KMS-11 (cell line): Measurements from ENCODE around the gene GZF1.

ENCODE experiments used
- H2AFZ ChIP-seq: fragments of 200-600 bp; sonication (generic); 2 replicates; pipeline ENCODE4 v1.6.1; 2016; ENCODE audit warnings: antibody characterized with exemption, mixed run types, low read depth
- H3K27ac ChIP-seq: fragments of 200-600 bp; sonication (generic); 2 replicates; pipeline ENCODE4 v1.6.1; 2016; ENCODE audit warnings: mild to moderate bottlenecking, mixed run types
- H3K27me3 ChIP-seq: fragments of 200-600 bp; sonication (generic); 2 replicates; pipeline ENCODE4 v1.6.1; 2017; ENCODE audit warnings: mild to moderate bottlenecking, low read depth, mixed run types, moderate library complexity; ENCODE audit not compliant: insufficient read depth
- H3K36me3 ChIP-seq: fragments of 200-600 bp; sonication (generic); 2 replicates; pipeline ENCODE4 v1.6.1; 2017; ENCODE audit warnings: mild to moderate bottlenecking, mixed run types; ENCODE audit not compliant: insufficient read depth
- H3K4me1 ChIP-seq: fragments of 200-600 bp; sonication (generic); 2 replicates; pipeline ENCODE4 v1.6.1; 2016; ENCODE audit warnings: mild to moderate bottlenecking, low read depth, mixed run types; ENCODE audit not compliant: poor library complexity, severe bottlenecking
- H3K4me2 ChIP-seq: fragments of 200-600 bp; sonication (generic); 2 replicates; pipeline ENCODE4 v1.7.0; 2016; ENCODE audit warnings: mild to moderate bottlenecking, mixed run types
- H3K4me3 ChIP-seq: fragments of 200-600 bp; sonication (generic); IDR thresholded peaks from 2 replicates; pipeline ENCODE4 v1.6.1; 2017; ENCODE audit warnings: low read depth, low read length, mixed read lengths; ENCODE audit not compliant: insufficient read depth
- H3K79me2 ChIP-seq: fragments of 200-600 bp; sonication (generic); 2 replicates; pipeline ENCODE4 v1.6.1; 2016; ENCODE audit warnings: low read depth, mixed run types; ENCODE audit not compliant: insufficient read depth
- H3K9ac ChIP-seq: fragments of 200-600 bp; sonication (generic); 2 replicates; pipeline ENCODE4 v1.6.1; 2016; ENCODE audit warnings: mild to moderate bottlenecking, mixed run types
- H4K20me1 ChIP-seq: fragments of 200-600 bp; sonication (generic); 2 replicates; pipeline ENCODE4 v1.6.1; 2016; ENCODE audit warnings: mild to moderate bottlenecking, mixed run types; ENCODE audit not compliant: insufficient read depth
- TF ChIP-seq, protein P1 (sequence below): fragments of 200-600 bp; sonication (generic); conservative IDR thresholded peaks from 2 replicates; pipeline ENCODE4 v1.6.1; 2017; ENCODE audit warnings: low read depth, mild to moderate bottlenecking, antibody characterized with exemption, low read length, moderate library complexity, mixed read lengths

GZF1 gene

DNA sequence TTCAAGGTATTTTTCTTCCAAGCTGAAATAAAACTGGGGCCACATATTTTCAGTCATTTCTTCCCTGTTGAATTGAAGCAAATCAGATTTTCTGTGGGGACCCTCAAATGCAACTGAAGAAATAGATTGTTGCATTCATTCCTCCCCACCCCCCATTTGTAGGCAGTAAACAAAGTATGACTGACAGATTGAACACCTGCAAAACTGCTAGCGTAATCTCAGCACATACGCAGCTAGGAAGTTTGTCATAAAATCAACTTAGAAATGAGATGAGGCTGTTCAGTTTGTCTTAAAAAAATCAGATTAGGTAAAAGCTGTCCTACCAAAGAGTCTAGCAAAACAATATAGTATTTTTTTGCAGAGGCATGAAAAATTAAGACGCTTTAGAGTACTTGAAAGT, 8.9 kb downstream of the GZF1 start:
- Histone ChIP-seq H3K36me3 (no peaks in the 10 kb centered on the region), H3K27me3 (no peaks in the 10 kb centered on the region), H4K20me1 (no peaks in the 10 kb centered on the region), H3K9ac (no peak overlapping the region), H3K27ac (no peak overlapping the region), H3K79me2 (peaks cover 11% of the 10 kb centered on the region; the same call in 1 of the 2 replicates), H2AFZ (no peak overlapping the region), H3K4me3 (no peak overlapping the region), H3K4me1 (peaks cover 21% of the 10 kb centered on the region), H3K4me2 (no peak overlapping the region)
- TF ChIP-seq, protein P1, sequence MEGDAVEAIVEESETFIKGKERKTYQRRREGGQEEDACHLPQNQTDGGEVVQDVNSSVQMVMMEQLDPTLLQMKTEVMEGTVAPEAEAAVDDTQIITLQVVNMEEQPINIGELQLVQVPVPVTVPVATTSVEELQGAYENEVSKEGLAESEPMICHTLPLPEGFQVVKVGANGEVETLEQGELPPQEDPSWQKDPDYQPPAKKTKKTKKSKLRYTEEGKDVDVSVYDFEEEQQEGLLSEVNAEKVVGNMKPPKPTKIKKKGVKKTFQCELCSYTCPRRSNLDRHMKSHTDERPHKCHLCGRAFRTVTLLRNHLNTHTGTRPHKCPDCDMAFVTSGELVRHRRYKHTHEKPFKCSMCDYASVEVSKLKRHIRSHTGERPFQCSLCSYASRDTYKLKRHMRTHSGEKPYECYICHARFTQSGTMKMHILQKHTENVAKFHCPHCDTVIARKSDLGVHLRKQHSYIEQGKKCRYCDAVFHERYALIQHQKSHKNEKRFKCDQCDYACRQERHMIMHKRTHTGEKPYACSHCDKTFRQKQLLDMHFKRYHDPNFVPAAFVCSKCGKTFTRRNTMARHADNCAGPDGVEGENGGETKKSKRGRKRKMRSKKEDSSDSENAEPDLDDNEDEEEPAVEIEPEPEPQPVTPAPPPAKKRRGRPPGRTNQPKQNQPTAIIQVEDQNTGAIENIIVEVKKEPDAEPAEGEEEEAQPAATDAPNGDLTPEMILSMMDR = no peak

DNA sequence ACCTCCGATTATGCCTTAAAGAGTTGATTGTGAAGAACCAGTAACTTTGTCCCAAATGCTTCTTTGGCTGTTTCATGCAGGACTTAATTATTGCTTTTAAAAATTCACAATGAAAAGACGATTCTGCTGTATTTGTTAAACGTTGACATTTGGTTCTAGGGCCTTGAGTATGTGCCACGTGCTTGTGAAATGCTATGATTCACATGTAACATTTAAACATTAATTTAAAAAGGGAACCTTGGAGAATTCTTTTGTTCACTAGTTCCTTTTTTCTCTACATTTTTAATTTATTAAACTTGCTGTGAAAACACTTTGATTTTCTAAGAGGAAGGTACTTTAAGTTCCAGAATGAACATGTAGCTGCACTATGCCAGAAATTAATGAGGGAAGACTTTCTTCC, 9.5 kb downstream of the GZF1 start:
- Histone ChIP-seq H3K4me2 (no peak overlapping the region), H3K79me2 (peaks cover 6% of the 10 kb centered on the region; the same call in 1 of the 2 replicates), H3K36me3 (no peaks in the 10 kb centered on the region)

GRCh38 chr20:23374441-23374840, 12.5 kb downstream of the GZF1 start:
- H3K36me3 ChIP-seq = no peaks in the 10 kb centered on the region
- TF ChIP-seq, protein P1 = no peak
- H3K27ac ChIP-seq = no peak overlapping the region
- H3K79me2 ChIP-seq = no peaks in the 10 kb centered on the region
- H4K20me1 ChIP-seq = no peaks in the 10 kb centered on the region
- no peak overlapping the region for H2AFZ ChIP-seq
- H3K27me3 ChIP-seq = no peaks in the 10 kb centered on the region
- no peak overlapping the region for H3K4me2 ChIP-seq
- H3K4me3 ChIP-seq = no peak overlapping the region
- no peaks in the 10 kb centered on the region for H3K4me1 ChIP-seq
- no peak overlapping the region for H3K9ac ChIP-seq

More for the DNA sequence above, 9.5 kb downstream of the GZF1 start:
- TF ChIP-seq, protein P1 = no peak
- no peaks in the 10 kb centered on the region for H4K20me1 ChIP-seq
- H3K9ac ChIP-seq = no peak overlapping the region
- no peak overlapping the region for H3K4me3 ChIP-seq
- H3K27me3 ChIP-seq = no peaks in the 10 kb centered on the region
- H3K4me1 ChIP-seq = peaks cover 14% of the 10 kb centered on the region
- H2AFZ ChIP-seq = no peak overlapping the region
- H3K27ac ChIP-seq = no peak overlapping the region

- H3K9ac ChIP-seq = no peak overlapping the region
- no peak overlapping the region for H2AFZ ChIP-seq
- no peak overlapping the region for H3K4me3 ChIP-seq
- no peaks in the 10 kb centered on the region for H3K4me1 ChIP-seq
- no peak overlapping the region for H3K27ac ChIP-seq
- no peaks in the 10 kb centered on the region for H3K79me2 ChIP-seq
- TF ChIP-seq, protein P1 = no peak
- H3K36me3 ChIP-seq = no peaks in the 10 kb centered on the region
- no peak overlapping the region for H3K4me2 ChIP-seq
- no peaks in the 10 kb centered on the region for H3K27me3 ChIP-seq
- H4K20me1 ChIP-seq = no peaks in the 10 kb centered on the region
Measured at GRCh38 chr20:23375827-23376226, 13.8 kb downstream of the GZF1 start.

- H4K20me1 ChIP-seq = no peaks in the 10 kb centered on the region
- H3K27me3 ChIP-seq = no peaks in the 10 kb centered on the region
- TF ChIP-seq, protein P1 = no peak
- no peaks in the 10 kb centered on the region for H3K79me2 ChIP-seq
- H3K4me2 ChIP-seq = no peak overlapping the region
- H2AFZ ChIP-seq = no peak overlapping the region
- H3K4me1 ChIP-seq = no peaks in the 10 kb centered on the region
- no peak overlapping the region for H3K27ac ChIP-seq
- no peak overlapping the region for H3K9ac ChIP-seq
- no peak overlapping the region for H3K4me3 ChIP-seq
- no peaks in the 10 kb centered on the region for H3K36me3 ChIP-seq
Measured at GRCh38 chr20:23379772-23380171, 17.8 kb downstream of the GZF1 start.
